ENCODE data around the gene KCNMA1.

DNA sequence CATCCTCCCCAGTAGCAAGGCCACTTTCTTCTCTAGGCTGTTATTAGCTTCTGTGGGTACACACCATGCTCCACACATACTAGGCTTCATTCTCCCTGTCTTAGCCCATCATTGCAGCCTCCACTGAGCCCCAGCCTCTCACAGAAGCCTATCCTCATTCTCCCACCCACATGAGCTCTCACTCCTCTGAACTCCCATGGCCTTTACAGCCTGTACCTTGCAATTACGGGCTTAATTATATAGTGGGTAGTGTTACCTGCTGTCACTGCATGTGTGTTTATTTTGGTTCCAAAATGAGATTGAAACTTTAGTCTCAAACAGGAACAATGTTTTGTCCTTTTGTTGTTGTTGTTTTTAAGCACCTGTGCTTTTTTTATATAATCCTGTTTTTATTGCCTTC lies 460.0 kb downstream of the KCNMA1 start:
- TF ChIP-seq POLR2A (IDR thresholded peaks at IDR 0.05) (no peak), CTCF (IDR thresholded peaks at IDR 0.05 in 8 of 11, conservative IDR thresholded peaks at IDR 0.05 in 3 of 11) (no peak), POLR2AphosphoS5 (IDR thresholded peaks at IDR 0.05) (no peak)
